ENCODE data around the gene BID.

The BID gene

DNA sequence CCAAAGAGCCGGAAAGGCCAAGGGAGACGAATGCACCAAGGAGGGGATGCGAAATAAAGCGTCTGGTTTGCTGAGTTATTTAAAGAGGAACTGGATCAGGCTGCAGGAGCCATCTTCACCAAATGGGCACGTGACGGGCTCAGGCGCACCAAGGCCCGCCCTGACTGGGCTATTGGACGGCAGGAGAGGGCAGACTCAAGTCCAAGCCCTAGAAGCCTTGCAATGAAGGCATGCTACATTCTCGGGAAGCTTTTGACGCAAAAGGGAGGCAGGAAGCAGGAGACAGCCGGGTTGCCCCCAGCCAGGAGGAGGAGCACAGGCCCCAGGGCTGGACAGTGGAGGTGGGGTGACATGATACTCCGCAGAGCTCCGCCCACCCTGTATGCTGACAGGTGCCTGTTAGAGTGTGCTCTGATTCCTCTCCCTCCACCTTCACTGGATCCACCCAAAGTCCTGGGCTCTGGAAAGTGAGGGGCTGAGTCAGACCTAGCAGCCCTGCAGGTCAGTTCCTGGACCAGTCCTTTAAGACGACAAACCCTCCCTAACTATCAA lies 41.5 kb upstream of the BID start:
- Histone ChIP-seq H3K27me3 (no peaks in the 10 kb centered on the region), H3K4me3 (ENCODE audit: low read depth in 1 of 2, low read length in 1 of 2) (no peak overlapping the region), H3K4me1 (ENCODE audit: control insufficient read depth in 1 of 2, insufficient read depth in 1 of 2, low read depth in 1 of 2, low read length in 1 of 2) (no peaks in the 10 kb centered on the region), H3K27ac (no peak overlapping the region), H3K9me3 (no peaks in the 10 kb centered on the region), H3K36me3 (no peaks in the 10 kb centered on the region)
- TF ChIP-seq, protein P1, sequence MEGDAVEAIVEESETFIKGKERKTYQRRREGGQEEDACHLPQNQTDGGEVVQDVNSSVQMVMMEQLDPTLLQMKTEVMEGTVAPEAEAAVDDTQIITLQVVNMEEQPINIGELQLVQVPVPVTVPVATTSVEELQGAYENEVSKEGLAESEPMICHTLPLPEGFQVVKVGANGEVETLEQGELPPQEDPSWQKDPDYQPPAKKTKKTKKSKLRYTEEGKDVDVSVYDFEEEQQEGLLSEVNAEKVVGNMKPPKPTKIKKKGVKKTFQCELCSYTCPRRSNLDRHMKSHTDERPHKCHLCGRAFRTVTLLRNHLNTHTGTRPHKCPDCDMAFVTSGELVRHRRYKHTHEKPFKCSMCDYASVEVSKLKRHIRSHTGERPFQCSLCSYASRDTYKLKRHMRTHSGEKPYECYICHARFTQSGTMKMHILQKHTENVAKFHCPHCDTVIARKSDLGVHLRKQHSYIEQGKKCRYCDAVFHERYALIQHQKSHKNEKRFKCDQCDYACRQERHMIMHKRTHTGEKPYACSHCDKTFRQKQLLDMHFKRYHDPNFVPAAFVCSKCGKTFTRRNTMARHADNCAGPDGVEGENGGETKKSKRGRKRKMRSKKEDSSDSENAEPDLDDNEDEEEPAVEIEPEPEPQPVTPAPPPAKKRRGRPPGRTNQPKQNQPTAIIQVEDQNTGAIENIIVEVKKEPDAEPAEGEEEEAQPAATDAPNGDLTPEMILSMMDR (IDR thresholded peaks at IDR 0.05): no peak

DNA sequence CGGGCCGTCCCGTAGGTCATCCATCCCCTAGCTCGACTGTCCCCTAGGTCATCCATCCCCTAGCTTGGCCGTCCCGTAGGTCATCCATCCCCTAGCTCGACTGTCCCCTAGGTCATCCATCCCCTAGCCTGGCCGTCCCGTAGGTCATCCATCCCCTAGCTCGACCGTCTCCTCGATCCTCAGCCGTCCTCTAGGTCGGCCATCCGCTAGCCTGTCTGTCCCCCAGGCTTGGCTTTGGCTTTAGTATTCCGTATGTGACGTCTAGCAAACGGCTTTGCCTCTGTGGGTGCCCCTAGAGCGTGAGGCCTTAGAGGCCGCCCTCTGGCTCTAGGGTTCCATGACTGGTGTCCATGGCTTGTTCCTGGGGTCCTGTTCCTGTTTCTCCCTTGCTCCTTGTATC lies 40.6 kb upstream of the BID start:
- Histone ChIP-seq H3K4me3 (ENCODE audit: low read depth in 1 of 2, low read length in 1 of 2) (no peak overlapping the region), H3K27me3 (no peaks in the 10 kb centered on the region), H3K4me1 (ENCODE audit: control insufficient read depth in 1 of 2, insufficient read depth in 1 of 2, low read depth in 1 of 2, low read length in 1 of 2) (no peaks in the 10 kb centered on the region), H3K36me3 (no peaks in the 10 kb centered on the region), H3K27ac (no peak overlapping the region), H3K9me3 (no peaks in the 10 kb centered on the region)
- TF ChIP-seq, protein P1 (IDR thresholded peaks at IDR 0.05): no peak

DNA sequence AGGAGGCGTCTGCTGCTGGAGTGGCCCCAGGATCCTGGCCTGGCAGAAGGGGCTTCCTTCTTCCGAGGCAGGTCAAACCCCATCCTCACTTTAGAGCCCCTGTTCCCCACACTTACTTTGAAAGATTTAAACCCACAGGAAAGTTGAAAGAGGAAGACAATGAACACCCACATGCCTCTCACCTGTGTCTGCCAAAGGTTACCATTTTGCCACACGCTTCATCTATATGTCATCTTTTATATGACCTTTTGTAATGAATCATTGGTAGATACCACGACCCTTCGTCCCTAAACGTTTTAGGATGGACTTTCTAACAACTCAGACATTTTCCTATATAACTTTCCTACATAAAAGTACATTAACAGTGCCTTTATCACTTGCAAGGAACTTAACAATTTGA lies 39.8 kb upstream of the BID start:
- Histone ChIP-seq H3K36me3 (no peaks in the 10 kb centered on the region), H3K9me3 (no peaks in the 10 kb centered on the region), H3K27me3 (no peaks in the 10 kb centered on the region), H3K4me3 (ENCODE audit: low read depth in 1 of 2, low read length in 1 of 2) (no peak overlapping the region), H3K27ac (no peak overlapping the region), H3K4me1 (ENCODE audit: control insufficient read depth in 1 of 2, insufficient read depth in 1 of 2, low read depth in 1 of 2, low read length in 1 of 2) (no peaks in the 10 kb centered on the region)
- TF ChIP-seq, protein P1 (IDR thresholded peaks at IDR 0.05): no peak

DNA sequence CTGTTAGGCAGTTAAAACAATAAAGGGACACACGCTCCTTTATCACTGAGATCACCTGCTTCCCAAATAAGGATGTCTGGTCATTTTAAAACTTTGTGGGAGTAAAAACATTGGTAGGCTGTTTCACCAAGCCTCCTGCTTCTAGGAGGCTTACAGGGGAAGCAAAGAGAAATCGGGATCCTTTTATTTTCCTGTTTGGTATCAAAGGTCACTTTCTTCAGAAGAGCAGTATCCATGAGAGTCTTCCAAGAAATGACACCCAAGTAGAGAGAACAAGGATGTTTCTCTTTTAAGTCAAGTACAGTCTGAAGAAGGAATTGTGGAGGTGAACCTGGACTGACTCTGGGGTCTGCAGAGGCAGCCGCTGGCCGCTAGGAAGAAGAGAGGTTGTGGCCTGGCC lies 36.9 kb upstream of the BID start:
- H3K36me3 ChIP-seq: no peaks in the 10 kb centered on the region
- H3K4me3 ChIP-seq (ENCODE audit: low read depth in 1 of 2, low read length in 1 of 2): no peak overlapping the region
- no peaks in the 10 kb centered on the region for H3K27me3 ChIP-seq
- no peak overlapping the region for H3K27ac ChIP-seq
- H3K4me1 ChIP-seq (ENCODE audit: control insufficient read depth in 1 of 2, insufficient read depth in 1 of 2, low read depth in 1 of 2, low read length in 1 of 2): no peaks in the 10 kb centered on the region
- H3K9me3 ChIP-seq: no peaks in the 10 kb centered on the region
- TF ChIP-seq, protein P1 (IDR thresholded peaks at IDR 0.05): no peak

DNA sequence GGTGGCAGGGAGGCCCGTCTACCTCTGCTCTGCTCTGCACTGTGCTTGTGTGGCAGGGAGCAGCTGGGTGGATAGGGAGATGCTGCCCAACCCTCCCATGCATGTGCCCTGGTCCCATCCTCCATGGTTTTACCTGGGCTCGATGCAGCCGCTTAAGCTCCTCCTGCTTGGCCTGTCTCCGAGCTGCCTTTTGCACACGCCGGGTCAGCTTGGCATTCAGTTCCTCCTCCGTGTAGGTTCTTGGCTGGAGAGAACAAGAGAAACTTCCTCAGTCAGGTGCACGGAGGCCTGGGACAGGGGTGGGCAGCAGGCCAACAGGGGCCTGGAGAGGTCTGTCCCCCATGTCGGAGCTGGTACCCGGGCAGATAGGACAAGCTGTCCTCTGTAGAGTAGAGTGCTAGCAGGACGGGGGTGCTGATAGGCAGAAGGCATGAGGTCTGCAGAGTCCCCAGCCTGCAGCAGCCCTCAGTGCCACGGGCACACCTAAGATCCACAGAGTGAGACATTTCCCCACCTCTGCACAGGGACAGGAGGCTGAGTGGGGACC lies 36.4 kb upstream of the BID start:
- Histone ChIP-seq H3K4me3 (ENCODE audit: low read depth in 1 of 2, low read length in 1 of 2) (no peak overlapping the region), H3K27ac (no peak overlapping the region), H3K27me3 (no peaks in the 10 kb centered on the region), H3K36me3 (no peaks in the 10 kb centered on the region), H3K4me1 (ENCODE audit: control insufficient read depth in 1 of 2, insufficient read depth in 1 of 2, low read depth in 1 of 2, low read length in 1 of 2) (no peaks in the 10 kb centered on the region), H3K9me3 (no peaks in the 10 kb centered on the region)
- TF ChIP-seq, protein P1 (IDR thresholded peaks at IDR 0.05): no peak

All from neutrophil (primary cell).